HEK293 (cell line): ENCODE data around the gene ANKRD11.

Source experiments
- CTCF ChIA-PET: fragments of 350-600 bp; formaldehyde crosslinking; extraction: SDS; loops from one replicate; lab custom pipeline; 2021; ENCODE audit warnings: antibody characterized with exemption; lab: Yijun Ruan, JAX
- POLR2A ChIA-PET: fragments of 300-600 bp; formaldehyde crosslinking; extraction: SDS; loops from one replicate; lab custom pipeline; 2020; ENCODE audit warnings: antibody characterized with exemption, inconsistent platforms; lab: Yijun Ruan, JAX
- H3K27ac ChIP-seq: fragments of 200-500 bp; sonication (Bioruptor generic); 2 replicates; pipeline ENCODE4 v1.5.1; 2014; ENCODE audit warnings: low read depth, low read length, control low read depth, inconsistent platforms; ENCODE audit errors: extremely low read depth
- H3K36me3 ChIP-seq, 2 experiments: fragments of 200-500 bp in 1 of 2; sonication (Bioruptor generic) in 1 of 2; 1 replicate in 1 of 2; 2 replicates in 1 of 2; pipeline ENCODE4 v1.5.1; 2014 to 2017; ENCODE audit warnings: inconsistent platforms in 2 of 2, low read length in 2 of 2; ENCODE audit not compliant: control insufficient read depth in 2 of 2, insufficient read depth in 1 of 2
- H3K4me1 ChIP-seq: fragments of 200-500 bp; sonication (Bioruptor generic); 2 replicates; pipeline ENCODE4 v1.5.1; 2014; ENCODE audit warnings: mild to moderate bottlenecking, low read length, inconsistent platforms; ENCODE audit not compliant: control insufficient read depth, insufficient read depth
- H3K4me3 ChIP-seq: 2 replicates; pipeline ENCODE4 v1.5.1; 2011; ENCODE audit warnings: low read depth, mild to moderate bottlenecking, control low read depth, low read length, moderate library complexity
- H3K9me3 ChIP-seq: fragments of 200-500 bp; sonication (Bioruptor generic); 2 replicates; pipeline ENCODE4 v1.5.1; 2014; ENCODE audit warnings: low read depth, low read length, inconsistent platforms; ENCODE audit not compliant: control insufficient read depth, insufficient read depth
- BCL11A ChIP-seq: fragments of 450-650 bp; formaldehyde crosslinking; IDR thresholded peaks from 2 replicates; pipeline ENCODE4 v1.5.1; 2016; ENCODE audit warnings: low read depth, missing biosample characterization, missing genetic modification characterization
- EGR2 ChIP-seq: fragments of 450-650 bp; formaldehyde crosslinking; IDR thresholded peaks from 2 replicates; pipeline ENCODE4 v1.5.1; 2016; ENCODE audit warnings: low read depth, missing biosample characterization, missing genetic modification characterization
- GFI1B ChIP-seq: fragments of 450-650 bp; formaldehyde crosslinking; IDR thresholded peaks from 2 replicates; pipeline ENCODE4 v1.5.1; 2016; ENCODE audit warnings: missing biosample characterization, missing genetic modification characterization
- HOXA7 ChIP-seq: sonication (generic); formaldehyde crosslinking; IDR thresholded peaks from 2 replicates; pipeline ENCODE4 v1.8.1; 2022; ENCODE audit warnings: missing genetic modification reagents, borderline replicate concordance
- KLF1 ChIP-seq: fragments of 450-650 bp; formaldehyde crosslinking; IDR thresholded peaks from 2 replicates; pipeline ENCODE4 v1.5.1; 2016; ENCODE audit warnings: missing biosample characterization, missing genetic modification characterization
- KLF9 ChIP-seq: fragments of 450-650 bp; formaldehyde crosslinking; IDR thresholded peaks from 2 replicates; pipeline ENCODE4 v1.5.1; 2016; ENCODE audit warnings: missing biosample characterization, missing genetic modification characterization, low read depth
- ZBTB26 ChIP-seq: fragments of 450-650 bp; formaldehyde crosslinking; optimal IDR thresholded peaks from 2 replicates; pipeline ENCODE3; 2016; ENCODE audit warnings: missing biosample characterization, mild to moderate bottlenecking, missing genetic modification characterization
- ZBTB7A ChIP-seq: fragments of 450-650 bp; formaldehyde crosslinking; IDR thresholded peaks from 2 replicates; pipeline ENCODE4 v1.5.1; 2016; ENCODE audit warnings: low read depth, missing biosample characterization, missing genetic modification characterization
- ZFP69B ChIP-seq: fragments of 450-650 bp; formaldehyde crosslinking; IDR thresholded peaks from 2 replicates; pipeline ENCODE4 v1.5.1; 2016; ENCODE audit warnings: missing biosample characterization, missing genetic modification characterization
- ZNF10 ChIP-seq: fragments of 450-650 bp; formaldehyde crosslinking; IDR thresholded peaks from 2 replicates; pipeline ENCODE4 v1.5.1; 2017; ENCODE audit warnings: missing biosample characterization, missing genetic modification characterization
- ZNF148 ChIP-seq: fragments of 450-650 bp; formaldehyde crosslinking; IDR thresholded peaks from 2 replicates; pipeline ENCODE4 v1.5.0; 2017; ENCODE audit warnings: missing biosample characterization, missing genetic modification characterization, borderline replicate concordance
- ZNF211 ChIP-seq: fragments of 450-650 bp; formaldehyde crosslinking; IDR thresholded peaks from 2 replicates; pipeline ENCODE4 v1.5.1; 2016; ENCODE audit warnings: low read depth, missing biosample characterization, missing genetic modification characterization
- ZNF221 ChIP-seq: fragments of 450-650 bp; formaldehyde crosslinking; IDR thresholded peaks from 2 replicates; pipeline ENCODE4 v1.5.1; 2017; ENCODE audit warnings: missing biosample characterization, missing genetic modification characterization, borderline replicate concordance
- ZNF292 ChIP-seq: fragments of 450-650 bp; formaldehyde crosslinking; IDR thresholded peaks from 2 replicates; pipeline ENCODE4 v1.5.1; 2016; ENCODE audit warnings: low read depth, missing biosample characterization, missing genetic modification characterization, borderline replicate concordance
- ZNF416 ChIP-seq: fragments of 450-650 bp; formaldehyde crosslinking; IDR thresholded peaks from 2 replicates; pipeline ENCODE4 v1.5.1; 2016; ENCODE audit warnings: missing biosample characterization, missing genetic modification characterization
- ZNF48 ChIP-seq: fragments of 450-650 bp; formaldehyde crosslinking; IDR thresholded peaks from 2 replicates; pipeline ENCODE4 v1.5.1; 2016; ENCODE audit warnings: missing biosample characterization, missing genetic modification characterization
- ZNF518A ChIP-seq: fragments of 450-650 bp; formaldehyde crosslinking; conservative IDR thresholded peaks from 2 replicates; pipeline ENCODE4 v1.5.1; 2016; ENCODE audit warnings: low read depth, missing biosample characterization, missing genetic modification characterization
- ZNF548 ChIP-seq: fragments of 450-650 bp; formaldehyde crosslinking; IDR thresholded peaks from 2 replicates; pipeline ENCODE4 v1.5.1; 2016; ENCODE audit warnings: missing biosample characterization, missing genetic modification characterization
- ZNF558 ChIP-seq: fragments of 450-650 bp; formaldehyde crosslinking; IDR thresholded peaks from 2 replicates; pipeline ENCODE4 v1.5.1; 2016; ENCODE audit warnings: missing biosample characterization, missing genetic modification characterization
- ZNF580 ChIP-seq: fragments of 450-650 bp; formaldehyde crosslinking; IDR thresholded peaks from 2 replicates; pipeline ENCODE4 v1.5.1; 2016; ENCODE audit warnings: missing biosample characterization, missing genetic modification characterization
- ZNF747 ChIP-seq: fragments of 450-650 bp; formaldehyde crosslinking; IDR thresholded peaks from 2 replicates; pipeline ENCODE4 v1.5.1; 2016; ENCODE audit warnings: missing biosample characterization, missing genetic modification characterization
- ZNF843 ChIP-seq: fragments of 450-650 bp; formaldehyde crosslinking; IDR thresholded peaks from 2 replicates; pipeline ENCODE4 v1.5.1; 2016; ENCODE audit warnings: missing biosample characterization, missing genetic modification characterization

Gene ANKRD11

GRCh38 chr16:89232107-89232506 is 258.3 kb downstream of the ANKRD11 start:
- Histone ChIP-seq H3K27ac (no peak overlapping the region), H3K4me3 (no peak overlapping the region), H3K4me1 (no peaks in the 10 kb centered on the region), H3K36me3 (peaks cover 0 to 73% of the 10 kb centered on the region in 2 experiments; a peak in 1 of 3 replicates), H3K9me3 (no peaks in the 10 kb centered on the region)
- CTCF ChIA-PET = no interaction called here
- POLR2A ChIA-PET = no interaction called here
- 0 out of 2 replicates have a peak, but pooled peaks have one; percentile 15 for TF ChIP-seq ZNF558 (tag by site-specific recombination)
- no peak for TF ChIP-seq ZNF221 (tag by site-specific recombination)
- TF ChIP-seq, all 188 proteins: peak for 1

GRCh38 chr16:89230255-89230654 is 260.1 kb downstream of the ANKRD11 start:
- Histone ChIP-seq H3K9me3 (no peaks in the 10 kb centered on the region), H3K36me3 (peaks cover 0 to 91% of the 10 kb centered on the region in 2 experiments), H3K4me1 (no peaks in the 10 kb centered on the region), H3K4me3 (no peak overlapping the region), H3K27ac (no peak overlapping the region)
- CTCF ChIA-PET = interaction anchor here (1.0 kb wide), 1 partner anchor 10 kb away, joined by 3 read pairs; no protein-coding TSS in a partner anchor
- TF ChIP-seq KLF1 (tag by site-specific recombination) (no peak), ZNF221 (tag by site-specific recombination) (no peak), BCL11A (no peak), HOXA7 (CRISPR knock-in tag) (no peak), ZNF518A (tag by site-specific recombination) (no peak), ZBTB7A (no peak), KLF9 (tag by site-specific recombination) (no peak), ZNF747 (no peak), ZNF843 (tag by site-specific recombination) (no peak), ZNF148 (no peak), ZNF10 (tag by site-specific recombination) (no peak), EGR2 (no peak), GFI1B (tag by site-specific recombination) (no peak), ZNF548 (tag by site-specific recombination) (no peak), ZFP69B (tag by site-specific recombination) (no peak)
- POLR2A ChIA-PET = no interaction called here

GRCh38 chr16:89224665-89225064 is 265.7 kb downstream of the ANKRD11 start:
- POLR2A ChIA-PET = no interaction called here
- no peak overlapping the region for H3K4me3 ChIP-seq
- H3K4me1 ChIP-seq = no peaks in the 10 kb centered on the region
- H3K9me3 ChIP-seq = no peaks in the 10 kb centered on the region
- CTCF ChIA-PET = no interaction called here
- H3K36me3 ChIP-seq = peaks cover 4 to 98% of the 10 kb centered on the region in 2 experiments
- no peak overlapping the region for H3K27ac ChIP-seq
- TF ChIP-seq ZNF211 (no peak), ZNF580 (tag by site-specific recombination) (no peak), ZNF48 (tag by site-specific recombination) (no peak), ZNF416 (tag by site-specific recombination) (no peak), ZNF292 (no peak), ZBTB26 (no peak), ZNF747 (no peak), ZNF843 (tag by site-specific recombination) (no peak)
